Measurements from ENCODE around the gene C2orf76.

DNA sequence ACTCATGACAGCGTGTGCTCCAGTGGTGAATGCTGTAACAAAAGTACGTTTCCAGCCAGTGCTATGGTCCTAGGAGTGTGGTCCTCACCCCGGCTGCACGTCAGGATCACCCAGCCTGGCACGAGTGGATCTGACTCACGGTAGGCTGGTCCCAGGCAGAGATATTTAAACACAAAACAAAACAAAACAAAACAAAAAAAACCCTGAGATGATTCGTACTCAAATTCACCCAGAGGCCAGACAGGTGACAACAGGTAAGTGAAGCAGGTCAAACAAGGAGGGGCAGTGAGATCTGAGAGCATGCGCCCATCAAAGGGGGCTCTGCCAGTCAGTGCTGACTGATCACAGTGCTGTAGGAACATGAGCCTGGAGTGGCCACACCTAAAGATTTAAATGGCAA, 43.2 kb downstream of the C2orf76 start:
- no peak for TF ChIP-seq EP300 (IDR thresholded peaks at IDR 0.05; ENCODE audit: borderline replicate concordance in 1 of 2, low read depth in 1 of 2, low read length in 1 of 2)
- TF ChIP-seq, protein P1, sequence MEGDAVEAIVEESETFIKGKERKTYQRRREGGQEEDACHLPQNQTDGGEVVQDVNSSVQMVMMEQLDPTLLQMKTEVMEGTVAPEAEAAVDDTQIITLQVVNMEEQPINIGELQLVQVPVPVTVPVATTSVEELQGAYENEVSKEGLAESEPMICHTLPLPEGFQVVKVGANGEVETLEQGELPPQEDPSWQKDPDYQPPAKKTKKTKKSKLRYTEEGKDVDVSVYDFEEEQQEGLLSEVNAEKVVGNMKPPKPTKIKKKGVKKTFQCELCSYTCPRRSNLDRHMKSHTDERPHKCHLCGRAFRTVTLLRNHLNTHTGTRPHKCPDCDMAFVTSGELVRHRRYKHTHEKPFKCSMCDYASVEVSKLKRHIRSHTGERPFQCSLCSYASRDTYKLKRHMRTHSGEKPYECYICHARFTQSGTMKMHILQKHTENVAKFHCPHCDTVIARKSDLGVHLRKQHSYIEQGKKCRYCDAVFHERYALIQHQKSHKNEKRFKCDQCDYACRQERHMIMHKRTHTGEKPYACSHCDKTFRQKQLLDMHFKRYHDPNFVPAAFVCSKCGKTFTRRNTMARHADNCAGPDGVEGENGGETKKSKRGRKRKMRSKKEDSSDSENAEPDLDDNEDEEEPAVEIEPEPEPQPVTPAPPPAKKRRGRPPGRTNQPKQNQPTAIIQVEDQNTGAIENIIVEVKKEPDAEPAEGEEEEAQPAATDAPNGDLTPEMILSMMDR (IDR thresholded peaks at IDR 0.05) = no peak
- no peak for TF ChIP-seq RAD21 (IDR thresholded peaks at IDR 0.05; ENCODE audit: low read length)
- TF ChIP-seq, protein P2, sequence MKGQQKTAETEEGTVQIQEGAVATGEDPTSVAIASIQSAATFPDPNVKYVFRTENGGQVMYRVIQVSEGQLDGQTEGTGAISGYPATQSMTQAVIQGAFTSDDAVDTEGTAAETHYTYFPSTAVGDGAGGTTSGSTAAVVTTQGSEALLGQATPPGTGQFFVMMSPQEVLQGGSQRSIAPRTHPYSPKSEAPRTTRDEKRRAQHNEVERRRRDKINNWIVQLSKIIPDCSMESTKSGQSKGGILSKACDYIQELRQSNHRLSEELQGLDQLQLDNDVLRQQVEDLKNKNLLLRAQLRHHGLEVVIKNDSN (IDR thresholded peaks at IDR 0.05; ENCODE audit: borderline replicate concordance, low read depth) = no peak
- TF ChIP-seq SIN3A (IDR thresholded peaks at IDR 0.05; ENCODE audit: borderline replicate concordance, low read depth, low read length) = no peak
- no peak for TF ChIP-seq TCF12 (IDR thresholded peaks at IDR 0.05)
- TF ChIP-seq, protein P3, sequence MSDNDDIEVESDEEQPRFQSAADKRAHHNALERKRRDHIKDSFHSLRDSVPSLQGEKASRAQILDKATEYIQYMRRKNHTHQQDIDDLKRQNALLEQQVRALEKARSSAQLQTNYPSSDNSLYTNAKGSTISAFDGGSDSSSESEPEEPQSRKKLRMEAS (IDR thresholded peaks at IDR 0.05; ENCODE audit: low read depth) = no peak
